NCI-H1105 treated with DMSO at 0.1 percent for 48 hours (cell line): ENCODE measurements around the gene RHOB.
A peak's percentile ranks its signal among the peaks of the same experiment; 100 is the strongest.
"Not testable (repeated sequence)": the region's sequence is repeated elsewhere in the genome, so short reads cannot be mapped to it uniquely, and the experiment has no call there.

ENCODE experiments used
- DNase-seq: peaks from one replicate; lab custom pipeline; 2025; lab: John Stamatoyannopoulos, UW

Gene RHOB

GRCh38 chr2:20446917-20447436 is at the start of gene RHOB:
Gene RHOB (plus strand): TSS chr2:20447074. CDS start chr2:20447466, 392 bp downstream.
- peak; percentile 96 for DNase-seq

DNA sequence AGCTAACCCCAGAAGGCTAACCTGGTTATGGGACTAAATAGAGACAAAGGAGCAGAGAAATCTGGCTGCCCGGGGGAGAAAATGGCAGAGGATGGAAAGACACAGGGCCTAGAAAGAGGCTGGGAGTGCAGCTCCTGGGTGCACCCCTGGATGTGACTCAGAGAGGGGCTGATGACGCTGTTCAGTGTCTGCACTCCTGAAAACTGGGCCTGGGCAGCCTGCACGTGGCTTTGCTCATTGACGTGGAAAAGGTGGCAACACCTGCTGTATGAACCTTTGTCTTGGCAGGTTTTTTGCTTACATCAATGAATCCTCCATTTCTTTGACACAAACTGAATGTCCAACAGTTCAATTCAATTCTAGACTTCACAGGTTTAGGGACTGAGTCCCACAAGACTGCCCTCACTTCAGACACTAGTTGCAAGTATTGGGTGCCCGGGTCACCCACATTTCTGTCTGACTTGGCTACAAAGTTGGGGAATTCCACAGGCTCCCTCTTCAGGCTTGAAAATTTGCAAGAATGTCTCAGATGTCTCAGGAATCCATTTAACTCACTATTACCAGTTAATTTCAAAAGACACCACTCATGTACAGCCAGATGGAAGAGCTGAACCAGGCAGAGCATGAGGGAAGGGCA is 48.9 kb upstream of the RHOB start:
- DNase-seq = no peak

DNA sequence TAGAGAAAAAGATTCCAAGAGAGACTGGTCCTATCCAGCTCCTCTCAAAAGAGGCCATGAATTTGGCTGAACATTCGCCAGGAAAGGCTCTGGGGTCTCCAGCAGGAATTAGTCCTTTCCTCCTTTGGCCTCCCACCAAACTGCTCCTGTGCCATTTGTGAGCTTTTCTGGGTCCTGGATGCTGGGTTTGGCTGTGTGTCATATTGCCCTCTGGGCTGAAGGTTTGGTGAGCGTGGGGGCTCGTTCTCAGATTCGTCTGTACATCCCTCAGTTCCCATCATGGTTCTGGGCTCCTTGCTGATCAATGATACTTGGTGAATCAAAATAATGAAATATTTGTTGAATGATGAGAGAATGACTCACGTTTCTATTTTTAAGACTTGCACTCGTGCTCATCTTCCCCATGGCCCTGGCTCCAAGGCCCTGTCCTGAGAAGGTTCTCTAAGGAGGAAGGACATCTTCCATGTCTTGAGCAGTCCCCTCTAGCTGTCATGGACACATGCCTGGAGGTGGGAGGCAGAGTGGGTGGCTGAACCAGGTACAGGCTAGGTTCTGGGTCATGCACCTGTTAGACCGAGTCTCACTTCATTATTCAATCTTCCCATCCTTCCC is 47.8 kb upstream of the RHOB start:
- DNase-seq = no peak

DNA sequence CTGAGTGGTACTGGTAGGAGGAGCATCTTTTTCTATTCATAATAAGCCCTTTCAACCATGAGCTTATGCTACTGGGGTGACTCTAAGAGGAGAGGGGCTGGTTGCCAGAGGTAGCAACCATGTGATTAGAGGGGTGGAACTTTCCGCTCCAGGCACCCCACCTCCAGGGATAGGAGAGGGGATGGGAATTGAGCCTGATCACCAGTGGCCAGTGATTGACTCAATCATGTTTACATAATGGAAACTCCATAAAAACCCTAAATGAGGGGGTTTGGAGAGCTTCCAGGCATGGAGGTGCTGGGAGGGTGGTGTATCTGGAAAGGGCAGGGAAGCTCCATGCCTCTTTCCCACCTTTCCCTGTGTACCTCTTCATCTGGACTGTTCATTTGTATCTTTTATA is 46.6 kb upstream of the RHOB start:
- no peak for DNase-seq

- DNase-seq = no peak
Measured at GRCh38 chr2:20400787-20401488, 45.9 kb upstream of the RHOB start.

DNA sequence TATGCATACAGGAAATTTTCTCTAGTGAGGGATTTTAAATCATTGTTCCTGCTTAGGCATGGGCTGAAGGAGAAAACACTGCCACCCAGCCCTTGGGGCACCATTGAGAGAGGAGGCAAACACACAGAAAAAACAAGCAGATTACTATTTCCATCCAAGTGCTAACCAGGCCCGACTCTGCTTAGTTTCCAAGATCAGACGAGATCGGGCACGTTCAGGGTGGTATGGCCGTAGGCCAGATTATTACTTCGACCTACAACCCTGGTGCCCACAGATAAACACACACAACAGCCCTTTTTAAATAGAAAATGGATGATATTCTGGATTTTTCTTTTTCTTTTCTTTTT is 45.4 kb upstream of the RHOB start:
- no peak for DNase-seq

- no peak for DNase-seq
Measured at GRCh38 chr2:20403774-20404312, 43.0 kb upstream of the RHOB start.

DNA sequence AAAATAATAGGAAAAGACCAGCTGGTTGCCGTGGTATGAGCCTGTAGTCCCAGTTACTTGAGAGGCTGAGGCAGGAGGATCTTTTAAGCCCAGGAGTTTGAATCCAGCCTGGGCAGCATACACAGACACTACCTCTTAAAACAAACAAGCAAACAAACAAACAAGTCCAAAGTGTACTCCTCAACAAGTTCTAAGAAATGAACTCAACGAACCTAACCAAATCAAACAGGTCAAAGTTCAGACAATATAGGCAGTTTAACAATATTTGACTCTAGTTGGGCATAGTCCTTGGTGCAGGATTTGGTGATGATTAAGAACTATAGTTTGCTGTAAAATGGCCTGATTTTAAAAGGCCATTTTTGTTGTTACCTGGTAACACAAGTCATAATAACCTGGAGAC is 41.9 kb upstream of the RHOB start:
- no peak for DNase-seq

- no peak for DNase-seq
Measured at GRCh38 chr2:20409039-20409438, 37.8 kb upstream of the RHOB start.

GRCh38 chr2:20410556-20411277 is 36.2 kb upstream of the RHOB start:
- DNase-seq = no peak

- peak; percentile 25 for DNase-seq
Measured at GRCh38 chr2:20411361-20411894, 35.4 kb upstream of the RHOB start.

DNA sequence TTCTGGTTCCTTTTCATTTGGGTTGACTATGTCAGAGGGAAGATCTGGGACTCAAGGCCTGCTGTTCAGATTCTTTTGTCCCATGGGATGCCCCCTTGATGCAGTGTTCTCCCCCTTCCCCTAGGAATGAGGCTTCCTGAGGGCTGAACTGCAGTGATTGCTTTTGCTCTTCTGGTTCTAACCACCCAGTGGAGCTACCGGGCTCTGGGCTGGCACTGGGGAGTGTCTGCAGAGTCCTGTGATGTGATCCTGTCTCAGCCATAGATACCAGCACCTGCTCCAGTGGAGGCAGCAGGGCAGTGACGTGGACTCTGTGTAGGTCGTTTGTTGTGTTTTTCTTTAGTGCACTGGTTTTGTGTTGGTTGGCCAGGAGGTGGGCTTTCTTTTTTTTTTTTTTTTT is 32.1 kb upstream of the RHOB start:
- no peak for DNase-seq

- no peak for DNase-seq
Measured at GRCh38 chr2:20415511-20415918, 31.4 kb upstream of the RHOB start.

- no peak for DNase-seq
Measured at GRCh38 chr2:20416723-20417122, 30.2 kb upstream of the RHOB start.

GRCh38 chr2:20417230-20417821 is 29.5 kb upstream of the RHOB start:
- not testable (repeated sequence) for DNase-seq

DNA sequence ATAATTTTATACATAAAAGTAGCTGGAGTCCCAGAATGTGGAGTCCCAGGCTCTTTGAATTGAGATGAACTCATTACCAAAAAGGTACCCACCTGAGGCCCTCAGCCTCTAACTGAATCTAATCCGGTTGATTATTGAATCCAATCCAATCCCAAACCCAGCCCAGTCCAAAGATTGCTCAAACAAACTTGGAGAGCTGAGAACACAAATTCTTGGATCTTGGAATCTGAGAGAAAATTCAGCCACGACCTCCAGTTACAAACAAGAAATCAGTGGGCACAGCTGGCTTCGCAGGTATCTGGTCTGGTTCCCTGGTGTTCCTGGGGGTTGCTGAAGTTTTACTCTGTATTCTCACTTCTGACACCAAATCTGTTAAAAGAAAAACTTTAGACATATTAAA is 28.4 kb upstream of the RHOB start:
- DNase-seq = no peak

DNA sequence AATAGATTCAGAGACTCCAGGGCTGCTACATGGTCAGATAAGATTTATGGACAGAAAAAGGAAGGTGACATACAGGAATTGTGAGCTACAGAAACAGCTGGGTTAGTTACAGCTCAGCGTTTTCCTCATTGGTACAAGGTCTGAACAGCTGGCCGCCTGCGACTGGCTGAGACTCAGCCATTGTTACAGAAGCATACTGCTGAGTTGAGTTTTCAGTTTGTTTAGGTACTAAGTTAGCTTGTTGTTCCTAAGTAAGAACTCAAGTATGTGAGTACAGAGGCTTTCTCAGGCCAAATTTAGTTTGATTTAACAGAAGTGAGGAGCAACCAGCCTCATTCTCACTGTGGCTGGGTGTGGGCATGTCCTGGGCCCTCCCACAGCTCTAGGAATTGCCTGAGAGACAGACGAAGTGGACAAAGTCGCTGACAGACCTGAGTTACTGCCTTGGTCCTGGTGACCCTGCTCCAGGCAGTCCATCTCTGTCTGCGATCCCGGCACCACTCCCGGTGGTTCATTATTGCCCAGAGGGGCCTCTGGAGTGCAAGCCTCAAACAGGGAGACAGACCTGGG is 27.8 kb upstream of the RHOB start:
- DNase-seq = no peak

GRCh38 chr2:20419752-20420151 is 27.1 kb upstream of the RHOB start:
- no peak for DNase-seq

- DNase-seq = no peak
Measured at GRCh38 chr2:20421336-20421987, 25.4 kb upstream of the RHOB start.

DNA sequence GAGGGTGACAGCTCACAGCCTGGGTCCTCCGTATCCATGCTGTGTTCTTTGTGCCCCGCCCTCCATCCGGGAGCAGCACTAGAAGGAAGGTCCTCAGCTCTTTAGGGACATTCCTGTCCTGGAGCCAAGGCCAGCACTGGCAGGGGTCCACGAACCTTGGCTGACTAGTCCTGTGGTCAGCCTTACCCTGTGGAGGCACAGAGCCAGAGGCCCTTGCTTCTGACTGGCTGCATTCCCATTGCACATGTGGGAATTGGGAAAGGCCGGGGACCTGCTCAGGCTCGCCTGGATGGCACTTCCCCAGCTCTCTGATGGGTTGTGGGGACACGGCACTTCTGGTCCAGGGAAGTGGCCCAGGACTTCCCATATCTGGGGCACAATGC is 24.9 kb upstream of the RHOB start:
- DNase-seq = no peak
